GM19397 (cell line): ENCODE data around the gene MCMBP.

ENCODE experiments used
- ATAC-seq: cut with Tn5 transposase; IDR thresholded peaks from one replicate; pipeline ENCODE4 v1.9.1; 2021; ENCODE audit warnings: mild to moderate bottlenecking, moderate library complexity; ENCODE audit not compliant: unreplicated experiment

Gene MCMBP

GRCh38 chr10:119786117-119786769 is 86.4 kb downstream of the MCMBP start:
- ATAC-seq = no peak

GRCh38 chr10:119784340-119785067 is 88.1 kb downstream of the MCMBP start:
- no peak for ATAC-seq

DNA sequence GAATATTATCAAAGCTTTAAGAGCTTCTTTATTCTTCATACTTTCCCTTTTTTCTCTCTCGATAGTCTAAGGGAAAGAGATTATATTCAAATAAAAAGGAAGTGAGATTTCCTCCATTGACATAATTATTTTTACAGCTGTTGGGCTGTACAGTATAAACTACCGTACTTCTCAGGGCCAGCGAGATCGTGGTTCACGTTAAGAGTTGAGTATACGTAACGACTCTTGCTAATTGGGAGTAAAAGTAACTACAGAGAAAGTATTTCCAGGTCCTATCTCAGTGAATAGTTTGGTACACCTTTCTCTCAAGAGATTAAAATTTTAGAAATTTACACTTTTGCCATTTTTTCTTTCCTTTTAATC is 89.0 kb downstream of the MCMBP start:
- ATAC-seq = no peak

- no peak for ATAC-seq
These were observed 89.5 kb downstream of the MCMBP start for GRCh38 chr10:119782981-119783664.

DNA sequence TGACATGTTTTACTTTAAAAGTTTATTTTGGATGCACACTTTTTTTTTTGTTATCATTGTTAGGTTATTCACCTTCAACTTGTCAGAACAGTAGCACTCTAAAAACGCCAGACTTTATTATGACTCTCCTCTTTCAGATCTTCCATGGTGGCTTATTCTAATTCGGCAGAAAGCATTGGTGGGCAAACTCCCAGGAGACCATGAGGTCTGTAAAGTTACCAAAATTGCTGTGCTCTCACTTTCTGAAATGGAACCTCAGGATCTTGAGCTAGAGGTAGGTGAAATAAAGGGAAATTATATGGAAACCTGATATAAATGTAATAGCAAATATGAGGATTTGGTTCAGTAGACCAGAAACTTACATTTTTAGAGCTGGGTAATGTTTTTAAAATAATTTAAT is 91.1 kb downstream of the MCMBP start:
- no peak for ATAC-seq

- ATAC-seq = no peak
These were observed 91.7 kb downstream of the MCMBP start for GRCh38 chr10:119780879-119781480.
